Kidney (tissue), 14 donors: ENCODE results near the gene STIM1. TPM values are rescaled to one million over a fixed set of nuclear protein-coding genes. Genes with fewer than 3 reads are reported as not detected.

Source experiments
- DNase-seq, 5 donors: peaks; one replicate each; pipeline ENCODE4 v3.0.0-alpha.2; 2013 to 2020
- FAIRE-seq: peaks from 2 replicates; lab custom pipeline; 2012; peaks lifted over from hg19 to GRCh38; lab: Jason Lieb, UNC
- H3K27ac ChIP-seq, 2 donors: one replicate each; pipeline ENCODE4 v1.7.0; 2013; ENCODE audit warnings: low read depth in 2 of 2, low read length in 2 of 2, inconsistent platforms in 1 of 2
- H3K27me3 ChIP-seq: one replicate; pipeline ENCODE4 v1.7.1; 2013; ENCODE audit warnings: low read length, inconsistent platforms; ENCODE audit not compliant: control insufficient read depth, insufficient read depth
- H3K36me3 ChIP-seq, 3 donors: one replicate each; pipeline versions ENCODE4 v1.7.0 to v1.7.1; 2013; ENCODE audit warnings: low read length in 3 of 3, control low read depth in 1 of 3, inconsistent platforms in 1 of 3; ENCODE audit not compliant: insufficient read depth in 3 of 3, control insufficient read depth in 2 of 3
- H3K4me1 ChIP-seq, 3 donors: one replicate each; pipeline versions ENCODE4 v1.7.0 to v1.7.1; 2013; ENCODE audit warnings: low read length in 3 of 3, inconsistent platforms in 1 of 3, low read depth in 1 of 3; ENCODE audit not compliant: control insufficient read depth in 2 of 3, insufficient read depth in 2 of 3
- H3K4me3 ChIP-seq, 3 donors: one replicate each; pipeline versions ENCODE4 v1.7.0 to v1.8.1; 2013; ENCODE audit warnings: low read length in 3 of 3, control low read depth in 1 of 3, inconsistent platforms in 1 of 3
- H3K9ac ChIP-seq, 3 donors: one replicate each; pipeline versions ENCODE4 v1.7.0 to v1.7.1; 2013; ENCODE audit warnings: low read length in 3 of 3, control low read depth in 1 of 3, inconsistent platforms in 1 of 3
- H3K9me3 ChIP-seq, 3 donors: one replicate each; pipeline versions ENCODE4 v1.7.0 to v1.7.1; 2013; ENCODE audit warnings: low read length in 3 of 3, control low read depth in 1 of 3, inconsistent platforms in 1 of 3; ENCODE audit not compliant: control insufficient read depth in 2 of 3, insufficient read depth in 1 of 3
- intact Hi-C: fragments of 100-400 bp; cut with DNase I; formaldehyde crosslinking; loops from one replicate; pipeline ENCODE4 v1.11.1; 2022
- polyA plus RNA-seq: library from polyadenylated mRNA; stranded (reverse); fragments of 350-450 nt; fragmentation: Illumina TruSeq; extraction: RNeasy Lipid Tissue Mini Kit (QIAGEN cat#74804); gene quantifications from one replicate; pipeline ENCODE4 v1.2.3, GENCODE V29; 2014; ENCODE audit warnings: low read depth, low replicate concordance; ENCODE audit not compliant: insufficient read depth
- total RNA-seq: library from RNA; stranded (reverse); fragmentation: NEBNext Ultra II Directional; extraction: Animal tissue kit (Norgen Biotek cat#: 25700); gene quantifications from one replicate; pipeline ENCODE4 v1.2.1, GENCODE V29; 2021
- TF ChIP-seq, protein P1 (sequence below): IDR thresholded peaks from 3 replicates; pipeline ENCODE4 v1.5.1; 2012; ENCODE audit warnings: mild to moderate bottlenecking, moderate library complexity, borderline replicate concordance; ENCODE audit not compliant: insufficient read depth; ENCODE audit errors: extremely low read depth
- donor health status: control.
- donor health status: control.
- donor health status: control.
- donor health status: control.
- donor health status: control.
- donor health status: DM: yes; HTN: yes; CAD: no.
- donor health status: Normal renal cell carcinoma (clear cell type).

The STIM1 gene
- total and polyA plus RNA-seq, 2 donors from 2014 or later = 15.7 to 68.0 TPM

DNA sequence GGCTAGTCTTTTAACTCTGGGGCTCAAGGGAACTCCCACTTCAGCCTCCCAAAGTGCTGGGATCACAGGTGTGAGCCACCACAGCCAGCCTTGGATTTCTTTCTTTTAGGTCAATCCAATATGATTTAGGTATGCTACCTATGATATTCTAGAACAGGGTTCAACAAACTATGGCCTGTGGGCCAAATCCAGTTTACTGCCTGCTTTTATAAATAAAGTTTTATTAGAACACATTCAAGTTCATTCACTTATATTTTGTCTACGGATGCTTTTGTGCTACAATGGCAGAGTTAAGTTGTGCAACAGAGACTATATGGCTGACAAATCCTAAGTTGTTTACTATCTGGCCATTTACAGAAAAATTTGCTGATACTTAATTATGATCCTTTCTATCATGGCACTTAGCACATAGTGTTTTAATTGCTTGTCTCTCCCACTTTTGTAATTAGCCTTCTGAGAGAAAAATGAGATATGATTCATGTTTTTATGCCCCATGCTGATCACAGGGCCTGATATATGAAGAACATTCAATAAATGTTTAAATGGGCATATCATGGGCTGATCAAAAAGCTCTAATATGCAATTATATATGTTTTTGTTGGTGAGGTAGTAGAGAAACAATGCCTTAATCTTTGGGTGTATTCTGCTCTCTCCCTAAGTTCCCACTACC is 109.6 kb downstream of the STIM1 start:
- FAIRE-seq (no peak), DNase-seq (no peak)
- H3K4me1 ChIP-seq = no peaks in the 10 kb centered on the region
- intact Hi-C loops = no loop called here
- TF ChIP-seq, protein P1, sequence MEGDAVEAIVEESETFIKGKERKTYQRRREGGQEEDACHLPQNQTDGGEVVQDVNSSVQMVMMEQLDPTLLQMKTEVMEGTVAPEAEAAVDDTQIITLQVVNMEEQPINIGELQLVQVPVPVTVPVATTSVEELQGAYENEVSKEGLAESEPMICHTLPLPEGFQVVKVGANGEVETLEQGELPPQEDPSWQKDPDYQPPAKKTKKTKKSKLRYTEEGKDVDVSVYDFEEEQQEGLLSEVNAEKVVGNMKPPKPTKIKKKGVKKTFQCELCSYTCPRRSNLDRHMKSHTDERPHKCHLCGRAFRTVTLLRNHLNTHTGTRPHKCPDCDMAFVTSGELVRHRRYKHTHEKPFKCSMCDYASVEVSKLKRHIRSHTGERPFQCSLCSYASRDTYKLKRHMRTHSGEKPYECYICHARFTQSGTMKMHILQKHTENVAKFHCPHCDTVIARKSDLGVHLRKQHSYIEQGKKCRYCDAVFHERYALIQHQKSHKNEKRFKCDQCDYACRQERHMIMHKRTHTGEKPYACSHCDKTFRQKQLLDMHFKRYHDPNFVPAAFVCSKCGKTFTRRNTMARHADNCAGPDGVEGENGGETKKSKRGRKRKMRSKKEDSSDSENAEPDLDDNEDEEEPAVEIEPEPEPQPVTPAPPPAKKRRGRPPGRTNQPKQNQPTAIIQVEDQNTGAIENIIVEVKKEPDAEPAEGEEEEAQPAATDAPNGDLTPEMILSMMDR = no peak
- no peaks in the 10 kb centered on the region for H3K9me3 ChIP-seq
- peaks cover 0 to 3% (median 0%) of the 10 kb centered on the region in 3 donors for H3K36me3 ChIP-seq
- H3K27me3 ChIP-seq = no peaks in the 10 kb centered on the region
- H3K27ac ChIP-seq = no peak overlapping the region
- no peak overlapping the region for H3K9ac ChIP-seq
- H3K4me3 ChIP-seq = no peak overlapping the region

GRCh38 chr11:3967695-3968094 is 112.2 kb downstream of the STIM1 start:
- Histone ChIP-seq H3K4me3 (no peak overlapping the region), H3K27me3 (no peaks in the 10 kb centered on the region), H3K9me3 (no peaks in the 10 kb centered on the region), H3K36me3 (peaks cover 0 to 3% (median 0%) of the 10 kb centered on the region in 3 donors), H3K4me1 (no peaks in the 10 kb centered on the region), H3K27ac (no peak overlapping the region), H3K9ac (no peak overlapping the region)
- DNase-seq (no peak), FAIRE-seq (no peak)
- TF ChIP-seq, protein P1 = no peak
- intact Hi-C loops = no loop called here

- no peaks in the 10 kb centered on the region for H3K9me3 ChIP-seq
- TF ChIP-seq, protein P1 = no peak
- no peak overlapping the region for H3K9ac ChIP-seq
- DNase-seq = no peak
- no peak overlapping the region for H3K27ac ChIP-seq
- no peaks in the 10 kb centered on the region for H3K27me3 ChIP-seq
- intact Hi-C loops = no loop called here
- FAIRE-seq = no peak
- peaks cover 0 to 3% (median 0%) of the 10 kb centered on the region in 3 donors for H3K36me3 ChIP-seq
- H3K4me3 ChIP-seq = no peak overlapping the region
- no peaks in the 10 kb centered on the region for H3K4me1 ChIP-seq
These were observed 113.7 kb downstream of the STIM1 start for GRCh38 chr11:3969200-3969599.
